Common myeloid progenitor, CD34-positive (primary cell): ENCODE results near the gene TNFRSF25.

Experiments
- CTCF ChIA-PET: fragments of 350-600 bp; sonication (Branson Sonifier 250); formaldehyde crosslinking; loops from one replicate; lab custom pipeline; 2021; ENCODE audit warnings: antibody characterized with exemption; lab: Charles Lee
- POLR2A ChIA-PET: fragments of 350-600 bp; sonication (Branson Sonifier 250); formaldehyde crosslinking; loops from one replicate; lab custom pipeline; 2021; ENCODE audit warnings: antibody characterized with exemption; lab: Charles Lee
- DNase-seq, 3 donors: peaks; one replicate each; pipeline versions ENCODE4 v3.0.0 to v3.0.0-alpha.2; 2013
- H3K27ac ChIP-seq, 2 experiments: 1 replicate in 1 of 2; 2 replicates in 1 of 2; pipeline ENCODE4 v1.7.0; 2013; ENCODE audit warnings: inconsistent platforms in 2 of 2, low read length in 2 of 2, mild to moderate bottlenecking in 2 of 2, low read depth in 1 of 2, moderate library complexity in 1 of 2; ENCODE audit not compliant: severe bottlenecking in 2 of 2, insufficient read depth in 1 of 2, poor library complexity in 1 of 2
- H3K27me3 ChIP-seq, 5 experiments: replicated peaks in 2 of 5; 1 replicate in 3 of 5; 2 replicates in 2 of 5; pipeline versions ENCODE4 v1.6.1 to v1.7.0; 2013; ENCODE audit warnings: low read length in 4 of 5, mild to moderate bottlenecking in 2 of 5, moderate library complexity in 2 of 5, inconsistent platforms in 1 of 5; ENCODE audit not compliant: insufficient read depth in 5 of 5, control insufficient read depth in 4 of 5
- H3K36me3 ChIP-seq, 4 experiments: 1 replicate in 2 of 4; 2 replicates in 2 of 4; pipeline versions ENCODE4 v1.6.1 to v1.7.0; 2013; ENCODE audit warnings: low read length in 3 of 4, control low read depth in 1 of 4, mild to moderate bottlenecking in 1 of 4; ENCODE audit not compliant: control insufficient read depth in 4 of 4, insufficient read depth in 4 of 4
- H3K4me1 ChIP-seq, 4 experiments: 1 replicate in 3 of 4; 2 replicates in 1 of 4; pipeline versions ENCODE4 v1.6.1 to v1.7.1; 2013; ENCODE audit warnings: low read length in 3 of 4, mild to moderate bottlenecking in 3 of 4, control low read depth in 1 of 4, inconsistent platforms in 1 of 4, moderate library complexity in 1 of 4; ENCODE audit not compliant: control insufficient read depth in 4 of 4, insufficient read depth in 4 of 4; ENCODE audit errors: control extremely low read depth in 1 of 4
- H3K4me3 ChIP-seq, 7 experiments: 1 replicate in 4 of 7; 2 replicates in 3 of 7; pipeline versions ENCODE4 v1.5.1 to v1.7.0; 2013; ENCODE audit warnings: mild to moderate bottlenecking in 7 of 7, low read length in 6 of 7, moderate library complexity in 6 of 7, inconsistent platforms in 2 of 7, low read depth in 2 of 7, control low read depth in 1 of 7; ENCODE audit not compliant: insufficient read depth in 4 of 7, control insufficient read depth in 1 of 7; ENCODE audit errors: extremely low read depth in 1 of 7
- H3K9me3 ChIP-seq, 5 experiments: 1 replicate in 4 of 5; 2 replicates in 1 of 5; pipeline versions ENCODE4 v1.6.1 to v1.7.1; 2013; ENCODE audit warnings: low read length in 4 of 5, mild to moderate bottlenecking in 2 of 5, inconsistent platforms in 1 of 5, low read depth in 1 of 5, moderate library complexity in 1 of 5; ENCODE audit not compliant: control insufficient read depth in 4 of 5, insufficient read depth in 2 of 5; ENCODE audit errors: control extremely low read depth in 1 of 5
- WGBS: methylation state at CpG from one replicate; pipeline ENCODE4 v1.1.5; 2013; ENCODE audit not compliant: insufficient coverage; 5-methylcytosine and 5-hydroxymethylcytosine counted together

Gene TNFRSF25

GRCh38 chr1:6417961-6418667, 47.9 kb downstream of the TNFRSF25 start:
- no peak for DNase-seq
- H3K36me3 ChIP-seq = no peaks in the 10 kb centered on the region
- H3K4me1 ChIP-seq = peaks cover 0 to 28% (median 18%) of the 10 kb centered on the region in 4 experiments
- CTCF ChIA-PET = interaction anchor here (1.3 to 10.9 kb wide), 3 partner anchors 12 to 60 kb away, joined by 3 to 81 read pairs (median 4); no protein-coding TSS in a partner anchor
- H3K27me3 ChIP-seq = peaks cover 0 to 90% (median 39%) of the 10 kb centered on the region in 5 experiments
- H3K4me3 ChIP-seq = no peak overlapping the region
- POLR2A ChIA-PET = no interaction called here
- H3K27ac ChIP-seq = no peak overlapping the region
- 78% methylated on average over 5 of the region's 8 CpGs for WGBS
- H3K9me3 ChIP-seq = no peaks in the 10 kb centered on the region

- CTCF ChIA-PET = interaction anchor here (1.6 to 10.9 kb wide), 3 partner anchors 11 to 170 kb away, joined by 4 to 81 read pairs (median 4); no protein-coding TSS in a partner anchor
- Histone ChIP-seq H3K27me3 (peaks cover 0 to 81% (median 34%) of the 10 kb centered on the region in 5 experiments), H3K9me3 (no peaks in the 10 kb centered on the region), H3K4me3 (no peak overlapping the region), H3K27ac (no peak overlapping the region), H3K4me1 (peaks cover 0 to 28% (median 18%) of the 10 kb centered on the region in 4 experiments), H3K36me3 (no peaks in the 10 kb centered on the region)
- WGBS = 95% methylated on average over 3 of the region's 5 CpGs
- no peak for DNase-seq
- POLR2A ChIA-PET = no interaction called here
These were observed 49.1 kb downstream of the TNFRSF25 start for GRCh38 chr1:6416906-6417305.

- 63% methylated on average over 3 of the region's 8 CpGs for WGBS
- H3K9me3 ChIP-seq = no peaks in the 10 kb centered on the region
- H3K27ac ChIP-seq = no peak overlapping the region
- ChIA-PET CTCF (interaction anchor here (1.6 to 10.9 kb wide), 2 partner anchors 11 to 170 kb away, joined by 4 to 81 read pairs; no protein-coding TSS in a partner anchor), POLR2A (no interaction called here)
- H3K4me3 ChIP-seq = no peak overlapping the region
- no peaks in the 10 kb centered on the region for H3K36me3 ChIP-seq
- DNase-seq = no peak
- H3K4me1 ChIP-seq = peaks cover 0 to 28% (median 18%) of the 10 kb centered on the region in 4 experiments
- peaks cover 0 to 75% (median 31%) of the 10 kb centered on the region in 5 experiments for H3K27me3 ChIP-seq
These were observed 49.7 kb downstream of the TNFRSF25 start for GRCh38 chr1:6416295-6416656.

- peaks cover 0 to 64% (median 28%) of the 10 kb centered on the region in 5 experiments for H3K27me3 ChIP-seq
- H3K27ac ChIP-seq = no peak overlapping the region
- ChIA-PET POLR2A (interaction anchor here (1.4 kb wide), 1 partner anchor 9 kb away, joined by 3 read pairs; no protein-coding TSS in a partner anchor), CTCF (interaction anchor here (0.6 to 10.9 kb wide), 12 partner anchors 8 to 232 kb away, joined by 3 to 81 read pairs (median 5); no protein-coding TSS in a partner anchor)
- H3K9me3 ChIP-seq = no peaks in the 10 kb centered on the region
- no peak for DNase-seq
- peaks cover 0 to 19% (median 9%) of the 10 kb centered on the region in 4 experiments for H3K4me1 ChIP-seq
- 62% methylated on average over 12 of the region's 17 CpGs for WGBS
- no peaks in the 10 kb centered on the region for H3K36me3 ChIP-seq
- no peak overlapping the region for H3K4me3 ChIP-seq
These were observed 50.9 kb downstream of the TNFRSF25 start for GRCh38 chr1:6414881-6415626.

GRCh38 chr1:6414443-6414844, 51.5 kb downstream of the TNFRSF25 start:
- DNase-seq = peak; percentile 62 to 72 (median 71)
- no peak overlapping the region for H3K27ac ChIP-seq
- no peaks in the 10 kb centered on the region for H3K9me3 ChIP-seq
- CTCF ChIA-PET = interaction anchor here (0.7 to 10.9 kb wide), 10 partner anchors 9 to 78 kb away, joined by 3 to 81 read pairs (median 6); no protein-coding TSS in a partner anchor
- H3K4me3 ChIP-seq = peak overlapping the region in 2 of 7 experiments; percentile 4 to 33
- H3K4me1 ChIP-seq = peaks cover 0 to 13% (median 7%) of the 10 kb centered on the region in 4 experiments
- H3K36me3 ChIP-seq = no peaks in the 10 kb centered on the region
- peaks cover 0 to 58% (median 28%) of the 10 kb centered on the region in 5 experiments for H3K27me3 ChIP-seq
- POLR2A ChIA-PET = interaction anchor here (1.4 kb wide), 1 partner anchor 9 kb away, joined by 3 read pairs; no protein-coding TSS in a partner anchor
- 4% methylated on average over 12 of the region's 15 CpGs for WGBS

- Histone ChIP-seq H3K27ac (no peak overlapping the region), H3K36me3 (no peaks in the 10 kb centered on the region), H3K9me3 (no peaks in the 10 kb centered on the region), H3K4me3 (no peak overlapping the region), H3K4me1 (peaks cover 0 to 5% (median 4%) of the 10 kb centered on the region in 4 experiments), H3K27me3 (peaks cover 0 to 43% (median 23%) of the 10 kb centered on the region in 5 experiments)
- POLR2A ChIA-PET = no interaction called here
- 84% methylated on average over 6 of the region's 6 CpGs for WGBS
- DNase-seq = no peak
- CTCF ChIA-PET = interaction anchor here (1.1 to 10.9 kb wide), 6 partner anchors 7 to 168 kb away, joined by 3 to 81 read pairs (median 4); no protein-coding TSS in a partner anchor
These were observed 53.1 kb downstream of the TNFRSF25 start for GRCh38 chr1:6412896-6413295.
